Colonic mucosa (tissue), 4 donors: ENCODE results near the gene PRKCA. TPM values are rescaled to one million over a fixed set of nuclear protein-coding genes. Genes with fewer than 3 reads are reported as not detected.

ENCODE experiments used
- DNase-seq: peaks from one replicate; pipeline ENCODE4 v3.0.0-alpha.2; 2020
- H3K27ac ChIP-seq: fragments of 200-600 bp; one replicate; pipeline ENCODE4 v1.8.0; 2021
- H3K27me3 ChIP-seq: fragments of 200-600 bp; one replicate; pipeline ENCODE4 v1.8.0; 2021
- H3K36me3 ChIP-seq: fragments of 200-600 bp; one replicate; pipeline ENCODE4 v1.8.0; 2021
- H3K4me1 ChIP-seq: fragments of 200-600 bp; one replicate; pipeline ENCODE4 v1.8.0; 2021; ENCODE audit warnings: mild to moderate bottlenecking
- H3K4me3 ChIP-seq: fragments of 200-600 bp; one replicate; pipeline ENCODE4 v1.8.0; 2021
- H3K9ac ChIP-seq, 2 donors: one replicate each; pipeline ENCODE4 v1.7.0; 2013; ENCODE audit warnings: control low read depth in 2 of 2, low read depth in 2 of 2, low read length in 2 of 2
- H3K9me3 ChIP-seq: fragments of 200-600 bp; one replicate; pipeline ENCODE4 v1.8.0; 2021
- intact Hi-C: fragments of 100-400 bp; cut with DNase I; formaldehyde crosslinking; loops from one replicate; pipeline ENCODE4 v1.14.1; 2022
- total RNA-seq, 2 donors: library from RNA; stranded (reverse); fragmentation: NEBNext Ultra II Directional in 1 of 2; extraction: Animal tissue kit (Norgen Biotek cat#: 25700) in 1 of 2; gene quantifications; one replicate each; pipeline ENCODE4 v1.2.1, GENCODE V29; 2021
- TF ChIP-seq, protein P1 (sequence below): fragments of 200-600 bp; IDR thresholded peaks from one replicate; pipeline ENCODE4 v1.8.0; 2022; ENCODE audit warnings: antibody characterized with exemption, mild to moderate bottlenecking
- donor health status: healthy.
- donor health status: DM: no; HTN: no; CAD: no.
- donor health status: DM: no; HTN: no; CAD: no.

PRKCA gene
- total RNA-seq, 2 donors from 2014 or later, result 40.0 to 41.8 TPM

DNA sequence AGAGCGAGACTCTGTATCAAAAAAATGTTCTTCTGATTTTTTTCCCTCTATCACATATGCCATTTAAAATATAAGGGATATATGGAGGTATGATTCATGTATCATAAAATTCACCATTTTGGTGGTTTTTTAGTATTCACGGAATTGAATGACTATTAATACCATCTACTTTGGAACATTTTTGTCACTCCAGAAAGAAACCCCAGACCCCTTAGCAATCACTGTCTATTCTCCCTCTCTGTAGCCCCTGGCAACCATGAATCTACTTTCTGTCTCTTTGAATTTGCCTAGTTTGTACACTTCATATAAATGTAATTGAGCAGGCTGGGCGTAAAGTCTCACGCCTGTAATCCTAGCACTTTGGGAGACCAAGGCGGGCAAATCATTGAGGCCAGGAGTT, 75.9 kb downstream of the PRKCA start:
- DNase-seq, result no peak
- intact Hi-C loops, result no loop called here
- H3K27me3 ChIP-seq, result no peaks in the 10 kb centered on the region
- H3K9ac ChIP-seq, result no peak overlapping the region
- peaks cover 3% of the 10 kb centered on the region for H3K4me1 ChIP-seq
- TF ChIP-seq, protein P1, sequence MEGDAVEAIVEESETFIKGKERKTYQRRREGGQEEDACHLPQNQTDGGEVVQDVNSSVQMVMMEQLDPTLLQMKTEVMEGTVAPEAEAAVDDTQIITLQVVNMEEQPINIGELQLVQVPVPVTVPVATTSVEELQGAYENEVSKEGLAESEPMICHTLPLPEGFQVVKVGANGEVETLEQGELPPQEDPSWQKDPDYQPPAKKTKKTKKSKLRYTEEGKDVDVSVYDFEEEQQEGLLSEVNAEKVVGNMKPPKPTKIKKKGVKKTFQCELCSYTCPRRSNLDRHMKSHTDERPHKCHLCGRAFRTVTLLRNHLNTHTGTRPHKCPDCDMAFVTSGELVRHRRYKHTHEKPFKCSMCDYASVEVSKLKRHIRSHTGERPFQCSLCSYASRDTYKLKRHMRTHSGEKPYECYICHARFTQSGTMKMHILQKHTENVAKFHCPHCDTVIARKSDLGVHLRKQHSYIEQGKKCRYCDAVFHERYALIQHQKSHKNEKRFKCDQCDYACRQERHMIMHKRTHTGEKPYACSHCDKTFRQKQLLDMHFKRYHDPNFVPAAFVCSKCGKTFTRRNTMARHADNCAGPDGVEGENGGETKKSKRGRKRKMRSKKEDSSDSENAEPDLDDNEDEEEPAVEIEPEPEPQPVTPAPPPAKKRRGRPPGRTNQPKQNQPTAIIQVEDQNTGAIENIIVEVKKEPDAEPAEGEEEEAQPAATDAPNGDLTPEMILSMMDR, result no peak
- no peak overlapping the region for H3K27ac ChIP-seq
- no peaks in the 10 kb centered on the region for H3K9me3 ChIP-seq
- H3K4me3 ChIP-seq, result no peak overlapping the region
- no peaks in the 10 kb centered on the region for H3K36me3 ChIP-seq

DNA sequence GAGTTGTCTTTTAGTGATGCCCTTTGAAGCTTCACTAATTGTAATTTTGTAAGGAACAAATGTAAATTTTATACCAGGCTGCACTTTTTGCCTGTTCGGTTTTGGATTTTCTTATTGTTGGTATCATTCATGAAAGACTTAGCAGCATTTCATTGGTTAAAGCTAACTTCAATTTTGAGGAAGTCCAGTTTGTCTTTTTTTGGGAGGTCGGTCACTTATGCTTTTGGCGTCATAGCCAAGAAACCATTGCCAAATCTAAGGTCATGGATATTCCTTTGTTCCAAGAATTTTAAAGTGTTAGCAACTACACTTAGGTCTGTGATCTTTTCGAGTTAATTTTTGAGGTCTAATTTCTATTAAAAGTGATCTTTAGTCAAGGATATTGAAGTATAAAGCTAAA, 77.1 kb downstream of the PRKCA start:
- TF ChIP-seq, protein P1, result no peak
- no peak for DNase-seq
- Histone ChIP-seq H3K36me3 (no peaks in the 10 kb centered on the region), H3K4me1 (peaks cover 3% of the 10 kb centered on the region), H3K4me3 (no peak overlapping the region), H3K27me3 (no peaks in the 10 kb centered on the region), H3K9ac (no peak overlapping the region), H3K27ac (no peak overlapping the region), H3K9me3 (no peaks in the 10 kb centered on the region)
- intact Hi-C loops, result no loop called here

DNA sequence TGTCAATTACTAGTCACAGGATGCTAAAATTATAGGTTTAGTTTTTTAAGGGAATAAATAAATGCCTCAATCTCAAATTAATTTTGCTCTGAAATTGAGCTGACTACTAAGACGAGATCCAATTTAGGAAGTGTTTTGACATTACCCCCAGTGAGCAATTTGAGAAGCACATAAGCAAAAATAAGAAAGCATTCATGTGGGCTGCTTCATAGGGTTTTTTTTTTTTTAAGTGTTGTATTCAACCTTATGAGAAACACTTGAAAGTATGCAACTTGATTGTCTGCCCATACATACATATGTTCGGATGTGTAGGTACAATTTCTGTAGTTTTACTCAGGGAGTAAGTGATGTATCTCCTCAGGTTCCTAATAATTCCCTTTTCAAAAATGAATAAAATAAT, 77.6 kb downstream of the PRKCA start:
- H3K27me3 ChIP-seq, result no peaks in the 10 kb centered on the region
- TF ChIP-seq, protein P1, result no peak
- H3K9ac ChIP-seq, result no peak overlapping the region
- no peaks in the 10 kb centered on the region for H3K9me3 ChIP-seq
- intact Hi-C loops, result no loop called here
- no peaks in the 10 kb centered on the region for H3K36me3 ChIP-seq
- DNase-seq, result no peak
- H3K4me3 ChIP-seq, result no peak overlapping the region
- peaks cover 3% of the 10 kb centered on the region for H3K4me1 ChIP-seq
- no peak overlapping the region for H3K27ac ChIP-seq

DNA sequence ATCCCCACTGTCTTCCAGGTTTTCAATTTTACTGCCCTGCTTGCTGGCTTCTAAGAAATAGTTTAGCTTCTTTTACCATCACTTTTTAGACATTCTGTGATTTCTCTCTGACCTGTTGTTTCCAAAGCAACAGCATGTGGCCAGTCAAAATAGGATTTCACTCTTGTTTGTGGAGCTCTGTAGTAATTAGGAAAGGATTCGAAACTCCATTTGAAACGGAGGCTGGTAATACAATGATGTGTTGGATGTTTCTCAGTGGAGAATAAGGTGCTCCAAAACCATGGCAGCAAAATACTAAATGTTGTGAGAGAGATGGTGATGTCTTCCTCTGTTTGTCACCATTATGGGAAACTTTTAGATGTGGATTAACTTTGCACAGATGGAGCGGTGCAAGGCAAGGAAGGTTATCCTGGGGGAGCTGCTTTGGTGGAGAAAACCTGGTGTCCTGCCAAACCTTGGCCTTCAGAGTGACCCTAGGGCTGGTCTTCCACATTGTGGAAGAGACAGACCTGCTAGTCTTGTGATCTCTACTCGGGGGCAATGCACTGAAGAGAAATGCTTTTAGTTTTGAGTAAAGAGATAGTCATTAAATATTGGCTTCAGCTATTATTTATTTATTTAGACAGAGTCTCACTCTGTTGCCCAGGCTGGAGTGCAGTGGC, 79.4 kb downstream of the PRKCA start:
- Histone ChIP-seq H3K27me3 (no peaks in the 10 kb centered on the region), H3K4me3 (no peak overlapping the region), H3K9ac (no peak overlapping the region), H3K36me3 (no peaks in the 10 kb centered on the region), H3K9me3 (no peaks in the 10 kb centered on the region), H3K4me1 (no peaks in the 10 kb centered on the region), H3K27ac (no peak overlapping the region)
- no peak for DNase-seq
- TF ChIP-seq, protein P1, result no peak
- intact Hi-C loops, result no loop called here

DNA sequence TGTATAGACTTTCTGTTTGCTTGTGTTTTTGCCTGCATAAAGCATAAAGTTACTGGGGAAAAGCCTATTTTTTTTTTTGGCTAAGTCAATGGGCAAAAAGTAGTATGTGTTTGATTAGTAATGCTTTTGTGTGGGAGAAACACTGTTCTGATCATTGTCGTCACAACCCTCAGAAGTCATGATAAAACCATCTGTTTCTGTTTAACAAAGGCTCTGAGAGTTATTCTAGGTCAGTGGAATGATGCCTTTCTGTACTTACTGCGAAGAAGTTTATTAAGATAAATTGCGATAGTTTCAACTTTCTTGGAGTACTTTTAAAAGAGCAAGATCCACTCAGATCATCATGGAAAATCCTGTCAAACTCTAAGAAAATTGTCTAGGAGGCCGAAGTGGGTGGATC, 80.9 kb downstream of the PRKCA start:
- TF ChIP-seq, protein P1, result no peak
- no peaks in the 10 kb centered on the region for H3K4me1 ChIP-seq
- no peaks in the 10 kb centered on the region for H3K36me3 ChIP-seq
- H3K27me3 ChIP-seq, result no peaks in the 10 kb centered on the region
- no peak for DNase-seq
- H3K9me3 ChIP-seq, result no peaks in the 10 kb centered on the region
- intact Hi-C loops, result no loop called here
- H3K4me3 ChIP-seq, result no peak overlapping the region
- H3K27ac ChIP-seq, result no peak overlapping the region
- no peak overlapping the region for H3K9ac ChIP-seq
